ENCODE data around the gene GRB10. TPM values are rescaled to one million over a fixed set of nuclear protein-coding genes. Genes with fewer than 3 reads are reported as not detected.

Gene GRB10
- total and polyA plus RNA-seq, 3 donors from 2014 or later = 54.0 to 81.9 (median 57.7) TPM

- Histone ChIP-seq H3K4me1 (no peaks in the 10 kb centered on the region), H3K9me3 (no peaks in the 10 kb centered on the region), H3K36me3 (ENCODE audit: low read depth, missing control alignments) (no peaks in the 10 kb centered on the region), H3K27ac (no peak overlapping the region), H3K27me3 (no peaks in the 10 kb centered on the region), H3K4me3 (no peak overlapping the region)
- WGBS, 2 donors = 89 to 95% methylated on average over 1 of the region's 1 CpG
- intact Hi-C loops (cut with DNase I; ENCODE audit: low total_unique reads) = no loop called here
- TF ChIP-seq CTCF (IDR thresholded peaks at IDR 0.05) (no peak), POLR2A (IDR thresholded peaks at IDR 0.05) (no peak)
- no peak for DNase-seq
These were observed 31.6 kb downstream of the GRB10 start for GRCh38 chr7:50751146-50751545.

- Histone ChIP-seq H3K4me3 (no peak overlapping the region), H3K36me3 (ENCODE audit: low read depth, missing control alignments) (no peaks in the 10 kb centered on the region), H3K4me1 (no peaks in the 10 kb centered on the region), H3K9me3 (no peaks in the 10 kb centered on the region), H3K27me3 (no peaks in the 10 kb centered on the region), H3K27ac (no peak overlapping the region)
- TF ChIP-seq POLR2A (IDR thresholded peaks at IDR 0.05) = no peak
- TF ChIP-seq CTCF (IDR thresholded peaks at IDR 0.05) = no peak
- intact Hi-C loops (cut with DNase I; ENCODE audit: low total_unique reads) = no loop called here
- no peak for DNase-seq
- WGBS, 2 donors = 41 to 72% methylated on average over 3 of the region's 3 CpGs
These were observed 32.8 kb downstream of the GRB10 start for GRCh38 chr7:50749896-50750295.

- Histone ChIP-seq H3K4me1 (no peaks in the 10 kb centered on the region), H3K36me3 (ENCODE audit: low read depth, missing control alignments) (no peaks in the 10 kb centered on the region), H3K4me3 (no peak overlapping the region), H3K9me3 (no peaks in the 10 kb centered on the region), H3K27me3 (no peaks in the 10 kb centered on the region), H3K27ac (no peak overlapping the region)
- no peak for TF ChIP-seq CTCF (IDR thresholded peaks at IDR 0.05)
- no peak for TF ChIP-seq POLR2A (IDR thresholded peaks at IDR 0.05)
- intact Hi-C loops (cut with DNase I; ENCODE audit: low total_unique reads) = no loop called here
- 90 to 92% methylated on average over 8 of the region's 8 CpGs for WGBS, 2 donors
- no peak for DNase-seq
These were observed 34.2 kb downstream of the GRB10 start for GRCh38 chr7:50748472-50748871.

GRCh38 chr7:50745835-50746234 is 36.9 kb downstream of the GRB10 start:
- Histone ChIP-seq H3K4me1 (no peaks in the 10 kb centered on the region), H3K4me3 (no peak overlapping the region), H3K9me3 (no peaks in the 10 kb centered on the region), H3K36me3 (ENCODE audit: low read depth, missing control alignments) (no peaks in the 10 kb centered on the region), H3K27me3 (no peaks in the 10 kb centered on the region), H3K27ac (no peak overlapping the region)
- 69 to 90% methylated on average over 2 of the region's 2 CpGs for WGBS, 2 donors
- DNase-seq = no peak
- intact Hi-C loops (cut with DNase I; ENCODE audit: low total_unique reads) = no loop called here
- TF ChIP-seq CTCF (IDR thresholded peaks at IDR 0.05) (no peak), POLR2A (IDR thresholded peaks at IDR 0.05) (no peak)

- no peak for DNase-seq
These were observed 37.4 kb downstream of the GRB10 start for GRCh38 chr7:50745336-50745735.

More at GRCh38 chr7:50745336-50745735, 37.4 kb downstream of the GRB10 start:
- H3K9me3 ChIP-seq = no peaks in the 10 kb centered on the region
- 81 to 83% methylated on average over 7 of the region's 7 CpGs for WGBS, 2 donors
- TF ChIP-seq POLR2A (IDR thresholded peaks at IDR 0.05) (no peak), CTCF (IDR thresholded peaks at IDR 0.05) (no peak)
- no peak overlapping the region for H3K4me3 ChIP-seq
- no peaks in the 10 kb centered on the region for H3K4me1 ChIP-seq
- H3K27ac ChIP-seq = no peak overlapping the region
- intact Hi-C loops (cut with DNase I; ENCODE audit: low total_unique reads) = no loop called here
- no peaks in the 10 kb centered on the region for H3K27me3 ChIP-seq
- no peaks in the 10 kb centered on the region for H3K36me3 ChIP-seq (ENCODE audit: low read depth, missing control alignments)

All from testis (tissue), 3 donors.